Nucleus accumbens (tissue), 56 donors: Measurements from ENCODE around the gene FAM200B.
A peak's percentile ranks its signal among the peaks of the same experiment; 100 is the strongest.

Source experiments
- DNase-seq, 56 donors: peaks; one replicate each; lab custom pipeline; 2025; lab: John Stamatoyannopoulos, UW

FAM200B gene

GRCh38 chr4:15694431-15694830, 12.8 kb downstream of the FAM200B start:
- no peak for DNase-seq

GRCh38 chr4:15695240-15695699, 13.6 kb downstream of the FAM200B start:
- DNase-seq = no peak

DNA sequence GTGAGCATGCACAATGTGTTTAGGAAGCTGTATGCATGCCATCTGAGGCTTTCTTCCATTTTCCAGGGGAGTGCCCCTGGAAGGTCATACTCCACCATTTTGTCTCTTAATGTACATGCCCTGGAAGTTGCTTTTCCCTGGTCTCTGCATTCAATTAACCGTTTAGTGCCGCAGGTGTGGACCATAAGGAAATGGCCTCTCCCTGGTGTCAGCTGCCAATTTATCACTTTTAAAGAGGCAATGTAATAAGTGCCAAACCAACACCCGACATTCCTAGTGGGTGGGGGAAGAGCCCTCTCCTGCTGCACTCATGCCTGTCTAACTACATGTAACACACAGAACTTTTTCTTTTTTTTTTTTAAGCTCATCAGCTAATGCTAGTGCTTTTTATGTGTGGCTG, 14.1 kb downstream of the FAM200B start:
- no peak for DNase-seq

GRCh38 chr4:15696866-15697265, 15.2 kb downstream of the FAM200B start:
- DNase-seq = no peak

GRCh38 chr4:15702941-15703403, 21.3 kb downstream of the FAM200B start, which contains the start of gene BST1:
Gene BST1, plus strand, starts transcription at chr4:15703065. Its CDS starts 80 bp downstream, at chr4:15703145.
- DNase-seq = peak in 47 of 56 donors; percentile 3 to 65 (median 29)

- DNase-seq = no peak
Observed at GRCh38 chr4:15703439-15703838, 21.8 kb downstream of the FAM200B start.

DNA sequence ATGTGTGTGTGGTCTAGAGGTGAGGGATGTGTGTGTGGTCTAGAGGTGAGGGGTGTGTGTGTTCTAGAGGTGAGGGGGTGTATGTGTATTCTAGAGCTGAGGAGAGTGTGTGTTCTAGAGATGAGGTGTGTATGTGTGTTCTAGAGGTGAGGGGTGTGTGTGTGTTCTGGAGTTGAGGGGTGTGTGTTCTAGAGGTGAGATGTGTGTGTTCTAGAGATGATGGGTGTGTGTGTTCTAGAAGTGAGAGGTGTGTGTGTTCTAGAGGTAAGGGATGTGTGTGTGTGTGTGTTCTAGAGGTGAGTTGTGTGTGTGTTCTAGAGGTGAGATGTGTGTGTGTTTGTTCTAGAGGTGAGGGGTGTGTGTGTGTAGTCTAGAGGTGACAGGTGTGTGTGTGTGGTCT, 22.5 kb downstream of the FAM200B start:
- no peak for DNase-seq

- no peak for DNase-seq
Observed at GRCh38 chr4:15706646-15707362, 25.2 kb downstream of the FAM200B start.

GRCh38 chr4:15707363-15707715, 25.7 kb downstream of the FAM200B start:
- no peak for DNase-seq

- DNase-seq = no peak
Observed at GRCh38 chr4:15711762-15712161, 30.1 kb downstream of the FAM200B start.

DNA sequence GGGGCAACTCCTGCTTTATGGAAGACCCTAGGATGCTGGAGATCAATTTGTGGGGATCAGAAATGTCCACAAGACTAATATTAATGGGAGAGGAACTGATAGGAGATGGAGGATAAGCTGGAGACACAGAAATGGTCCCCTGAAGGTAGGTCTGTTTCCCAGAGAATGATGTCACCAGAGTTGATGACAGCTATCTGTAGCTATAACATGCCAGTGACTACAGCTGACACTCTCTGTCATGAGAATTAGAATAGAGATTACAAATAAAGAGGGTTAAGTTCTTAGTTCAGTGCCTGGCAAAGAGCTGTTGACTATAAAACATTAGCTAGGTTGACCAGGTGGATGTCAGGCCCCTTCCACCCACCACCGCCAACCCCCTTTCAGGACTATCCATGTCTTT, 30.6 kb downstream of the FAM200B start:
- DNase-seq = no peak

- DNase-seq = no peak
Observed at GRCh38 chr4:15714141-15714540, 32.5 kb downstream of the FAM200B start.

GRCh38 chr4:15714646-15715435, 33.2 kb downstream of the FAM200B start:
- no peak for DNase-seq

GRCh38 chr4:15716115-15716514, 34.5 kb downstream of the FAM200B start:
- DNase-seq = no peak

DNA sequence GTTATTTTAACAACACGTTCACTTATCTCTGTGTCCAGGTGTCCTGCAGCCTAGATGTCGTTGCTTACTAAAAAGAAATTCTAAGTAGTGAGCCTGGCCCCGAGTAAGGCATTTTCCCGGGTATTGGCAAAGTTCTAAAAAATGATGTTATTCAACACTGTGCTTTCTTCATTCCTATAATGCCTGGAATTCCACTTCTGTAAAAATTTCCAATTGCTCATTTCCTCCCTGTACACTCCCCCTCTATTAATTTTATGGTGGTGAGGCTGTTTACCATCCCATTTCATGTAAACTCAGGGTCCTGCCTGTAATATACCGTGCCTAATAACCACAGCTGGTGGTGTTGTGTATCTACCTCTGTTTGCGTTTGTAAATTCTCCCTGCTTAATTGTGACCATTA, 35.5 kb downstream of the FAM200B start:
- no peak for DNase-seq

- DNase-seq = no peak
Observed at GRCh38 chr4:15717657-15718416, 36.2 kb downstream of the FAM200B start.

GRCh38 chr4:15718465-15718864, 36.8 kb downstream of the FAM200B start:
- DNase-seq = no peak

DNA sequence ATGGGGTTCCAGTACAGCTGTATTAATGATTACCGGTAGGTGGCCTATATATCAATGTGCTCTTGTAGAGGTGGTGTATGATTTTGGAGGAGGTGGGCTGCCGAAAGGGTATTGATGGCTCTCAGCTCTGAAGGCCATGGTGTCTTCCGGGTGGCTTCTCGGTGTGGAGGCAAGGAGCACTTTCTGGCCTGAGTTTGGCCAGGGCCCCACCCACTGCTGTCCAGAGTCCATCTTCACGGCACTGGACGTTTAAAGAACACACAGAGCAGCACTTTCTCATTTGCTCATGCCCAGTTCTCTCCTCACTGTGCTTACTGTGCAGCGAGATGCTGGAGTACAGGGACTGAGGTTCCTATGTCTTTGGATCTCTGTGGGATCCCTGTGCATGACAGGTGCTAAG, 37.3 kb downstream of the FAM200B start:
- DNase-seq = no peak

GRCh38 chr4:15719506-15719905, 37.9 kb downstream of the FAM200B start:
- DNase-seq = no peak

GRCh38 chr4:15720851-15721250, 39.2 kb downstream of the FAM200B start:
- no peak for DNase-seq

DNA sequence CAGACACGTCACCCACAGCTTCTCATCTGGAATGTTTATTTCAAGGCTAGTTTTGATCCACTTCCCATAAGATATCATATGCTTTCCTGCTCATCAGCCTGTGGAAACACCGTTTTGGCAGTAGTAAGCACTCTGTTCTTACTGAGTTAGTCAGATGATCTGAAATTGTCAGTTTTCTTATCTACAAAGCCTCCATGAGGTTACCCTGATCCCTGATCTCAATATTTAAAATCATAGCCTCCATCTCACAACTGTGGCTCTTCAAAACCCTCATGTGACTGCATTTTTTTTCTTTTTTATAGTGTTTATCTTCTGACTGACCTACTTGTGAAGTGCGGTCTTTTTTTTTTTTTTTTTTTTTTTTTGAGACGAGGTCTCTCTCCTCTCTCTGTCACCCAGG, 44.0 kb downstream of the FAM200B start:
- DNase-seq = no peak
